Measurements from ENCODE around the gene HRG. TPM values are rescaled to one million over a fixed set of nuclear protein-coding genes. Genes with fewer than 3 reads are reported as not detected.

HRG gene
- total and polyA plus RNA-seq, 2 of the 4 experiments (the other 2 are of a cell fraction): not detected

- Histone ChIP-seq H2AFZ (replicated peaks; ENCODE audit: low read length, poor library complexity) (no peak overlapping the region), H2BK120ac (ENCODE audit: low read depth, low read length) (no peak overlapping the region), H3K18ac (ENCODE audit: low read depth, low read length) (no peak overlapping the region), H3K9me1 (ENCODE audit: insufficient read depth, low read length) (no peaks in the 10 kb centered on the region), H2BK5ac (ENCODE audit: low read depth, low read length, poor library complexity, severe bottlenecking) (no peak overlapping the region), H2BK15ac (ENCODE audit: low read depth, low read length) (no peak overlapping the region), H3K56ac (ENCODE audit: extremely low read depth, insufficient read depth, low read length) (no peak overlapping the region), H3K36me3 (ENCODE audit: control insufficient read depth, insufficient read depth, low read length) (no peaks in the 10 kb centered on the region), H4K20me1 (ENCODE audit: insufficient read depth, low read length) (no peaks in the 10 kb centered on the region), H3K9me3 (ENCODE audit: control insufficient read depth, insufficient read depth, low read length) (no peaks in the 10 kb centered on the region), H3K9ac (ENCODE audit: low read depth, low read length) (no peak overlapping the region), H2AK9ac (replicated peaks; ENCODE audit: low read depth, low read length, poor library complexity) (no peak overlapping the region), H3K27me3 (ENCODE audit: control insufficient read depth, insufficient read depth, low read length) (peaks cover 5% of the 10 kb centered on the region), H3K4me3 (ENCODE audit: insufficient read depth, low read depth, low read length) (no peak overlapping the region), H3K4ac (ENCODE audit: low read depth, low read length) (no peak overlapping the region), H3K79me1 (ENCODE audit: low read depth in 1 of 2, low read length in 2 of 2) (no peaks in the 10 kb centered on the region), H4K5ac (ENCODE audit: low read depth, low read length) (no peak overlapping the region), H3K4me2 (ENCODE audit: low read depth, low read length) (no peak overlapping the region), H2BK20ac (ENCODE audit: low read depth, low read length) (no peak overlapping the region), H3K27ac (ENCODE audit: insufficient read depth, low read length) (no peak overlapping the region), H3K4me1 (ENCODE audit: control insufficient read depth, insufficient read depth, low read length) (no peaks in the 10 kb centered on the region), H2AK5ac (ENCODE audit: low read depth, low read length) (no peak overlapping the region), H3K14ac (replicated peaks; ENCODE audit: low read depth, low read length) (no peak overlapping the region), H3K23ac (ENCODE audit: low read depth, low read length) (no peak overlapping the region), H4K8ac (ENCODE audit: low read depth in 2 of 2, low read length in 2 of 2) (no peak overlapping the region), H4K91ac (ENCODE audit: insufficient read depth, low read depth, low read length) (no peak overlapping the region)
- ATAC-seq (ENCODE audit: low read depth): no peak
- intact Hi-C loops (cut with micrococcal nuclease): no loop called here
- BruUV-seq (replicated peaks): no TSS peak
- ChIA-PET CTCF (no interaction called here), POLR2A (ENCODE audit: unreplicated experiment) (no interaction called here)
- DNase-seq: no peak
- in situ Hi-C loops (cut with MboI; ENCODE audit: low sequenced_read_pairs): no loop called here
- TF ChIP-seq RAD21 (IDR thresholded peaks at IDR 0.05; ENCODE audit: low read length): no peak
- TF ChIP-seq, protein P1, sequence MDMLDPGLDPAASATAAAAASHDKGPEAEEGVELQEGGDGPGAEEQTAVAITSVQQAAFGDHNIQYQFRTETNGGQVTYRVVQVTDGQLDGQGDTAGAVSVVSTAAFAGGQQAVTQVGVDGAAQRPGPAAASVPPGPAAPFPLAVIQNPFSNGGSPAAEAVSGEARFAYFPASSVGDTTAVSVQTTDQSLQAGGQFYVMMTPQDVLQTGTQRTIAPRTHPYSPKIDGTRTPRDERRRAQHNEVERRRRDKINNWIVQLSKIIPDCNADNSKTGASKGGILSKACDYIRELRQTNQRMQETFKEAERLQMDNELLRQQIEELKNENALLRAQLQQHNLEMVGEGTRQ (IDR thresholded peaks at IDR 0.05; ENCODE audit: low read depth, low read length): no peak
- TF ChIP-seq, protein P2, sequence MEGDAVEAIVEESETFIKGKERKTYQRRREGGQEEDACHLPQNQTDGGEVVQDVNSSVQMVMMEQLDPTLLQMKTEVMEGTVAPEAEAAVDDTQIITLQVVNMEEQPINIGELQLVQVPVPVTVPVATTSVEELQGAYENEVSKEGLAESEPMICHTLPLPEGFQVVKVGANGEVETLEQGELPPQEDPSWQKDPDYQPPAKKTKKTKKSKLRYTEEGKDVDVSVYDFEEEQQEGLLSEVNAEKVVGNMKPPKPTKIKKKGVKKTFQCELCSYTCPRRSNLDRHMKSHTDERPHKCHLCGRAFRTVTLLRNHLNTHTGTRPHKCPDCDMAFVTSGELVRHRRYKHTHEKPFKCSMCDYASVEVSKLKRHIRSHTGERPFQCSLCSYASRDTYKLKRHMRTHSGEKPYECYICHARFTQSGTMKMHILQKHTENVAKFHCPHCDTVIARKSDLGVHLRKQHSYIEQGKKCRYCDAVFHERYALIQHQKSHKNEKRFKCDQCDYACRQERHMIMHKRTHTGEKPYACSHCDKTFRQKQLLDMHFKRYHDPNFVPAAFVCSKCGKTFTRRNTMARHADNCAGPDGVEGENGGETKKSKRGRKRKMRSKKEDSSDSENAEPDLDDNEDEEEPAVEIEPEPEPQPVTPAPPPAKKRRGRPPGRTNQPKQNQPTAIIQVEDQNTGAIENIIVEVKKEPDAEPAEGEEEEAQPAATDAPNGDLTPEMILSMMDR (conservative IDR thresholded peaks at IDR 0.05; ENCODE audit: low read depth, low read length): no peak
- TF ChIP-seq NFE2L2 (IDR thresholded peaks at IDR 0.05; ENCODE audit: low read depth, low read length): no peak
- TF ChIP-seq FOS (IDR thresholded peaks at IDR 0.05; ENCODE audit: low read depth, low read length): no peak
- TF ChIP-seq RFX5 (IDR thresholded peaks at IDR 0.05; ENCODE audit: low read depth, low read length): no peak
- no peak for TF ChIP-seq SMC3 (IDR thresholded peaks at IDR 0.05; ENCODE audit: low read depth, low read length)
- no peak for TF ChIP-seq POLR2A (IDR thresholded peaks at IDR 0.05; ENCODE audit: low read depth, low read length)
- no peak for TF ChIP-seq CHD1 (IDR thresholded peaks at IDR 0.05; ENCODE audit: low read depth, low read length)
- dilution Hi-C loops (cut with HindIII; ENCODE audit: low sequenced_read_pairs, unreplicated experiment): no loop called here
- WGBS, 2 experiments (ENCODE audit: extremely low coverage in 2 of 2, insufficient read length in 1 of 2): 55% methylated on average over 2 of the region's 4 CpGs; no CpG with 5 or more reads in 1 of the 2 experiments
These were observed 41.2 kb upstream of the HRG start for GRCh38 chr3:186624598-186624997.
